Kidney (tissue), 14 donors: Measurements from ENCODE around the gene GNGT2. TPM values are rescaled to one million over a fixed set of nuclear protein-coding genes. Genes with fewer than 3 reads are reported as not detected.

ENCODE experiments used
- DNase-seq, 5 donors: peaks; one replicate each; pipeline ENCODE4 v3.0.0-alpha.2; 2013 to 2020
- FAIRE-seq: peaks from 2 replicates; lab custom pipeline; 2012; peaks lifted over from hg19 to GRCh38; lab: Jason Lieb, UNC
- H3K27ac ChIP-seq, 2 donors: one replicate each; pipeline ENCODE4 v1.7.0; 2013; ENCODE audit warnings: low read depth in 2 of 2, low read length in 2 of 2, inconsistent platforms in 1 of 2
- H3K27me3 ChIP-seq: one replicate; pipeline ENCODE4 v1.7.1; 2013; ENCODE audit warnings: low read length, inconsistent platforms; ENCODE audit not compliant: control insufficient read depth, insufficient read depth
- H3K36me3 ChIP-seq, 3 donors: one replicate each; pipeline versions ENCODE4 v1.7.0 to v1.7.1; 2013; ENCODE audit warnings: low read length in 3 of 3, control low read depth in 1 of 3, inconsistent platforms in 1 of 3; ENCODE audit not compliant: insufficient read depth in 3 of 3, control insufficient read depth in 2 of 3
- H3K4me1 ChIP-seq, 3 donors: one replicate each; pipeline versions ENCODE4 v1.7.0 to v1.7.1; 2013; ENCODE audit warnings: low read length in 3 of 3, inconsistent platforms in 1 of 3, low read depth in 1 of 3; ENCODE audit not compliant: control insufficient read depth in 2 of 3, insufficient read depth in 2 of 3
- H3K4me3 ChIP-seq, 3 donors: one replicate each; pipeline versions ENCODE4 v1.7.0 to v1.8.1; 2013; ENCODE audit warnings: low read length in 3 of 3, control low read depth in 1 of 3, inconsistent platforms in 1 of 3
- H3K9ac ChIP-seq, 3 donors: one replicate each; pipeline versions ENCODE4 v1.7.0 to v1.7.1; 2013; ENCODE audit warnings: low read length in 3 of 3, control low read depth in 1 of 3, inconsistent platforms in 1 of 3
- H3K9me3 ChIP-seq, 3 donors: one replicate each; pipeline versions ENCODE4 v1.7.0 to v1.7.1; 2013; ENCODE audit warnings: low read length in 3 of 3, control low read depth in 1 of 3, inconsistent platforms in 1 of 3; ENCODE audit not compliant: control insufficient read depth in 2 of 3, insufficient read depth in 1 of 3
- intact Hi-C: fragments of 100-400 bp; cut with DNase I; formaldehyde crosslinking; loops from one replicate; pipeline ENCODE4 v1.11.1; 2022
- polyA plus RNA-seq: library from polyadenylated mRNA; stranded (reverse); fragments of 350-450 nt; fragmentation: Illumina TruSeq; extraction: RNeasy Lipid Tissue Mini Kit (QIAGEN cat#74804); gene quantifications from one replicate; pipeline ENCODE4 v1.2.3, GENCODE V29; 2014; ENCODE audit warnings: low read depth, low replicate concordance; ENCODE audit not compliant: insufficient read depth
- total RNA-seq: library from RNA; stranded (reverse); fragmentation: NEBNext Ultra II Directional; extraction: Animal tissue kit (Norgen Biotek cat#: 25700); gene quantifications from one replicate; pipeline ENCODE4 v1.2.1, GENCODE V29; 2021
- TF ChIP-seq, protein P1 (sequence below): IDR thresholded peaks from 3 replicates; pipeline ENCODE4 v1.5.1; 2012; ENCODE audit warnings: mild to moderate bottlenecking, moderate library complexity, borderline replicate concordance; ENCODE audit not compliant: insufficient read depth; ENCODE audit errors: extremely low read depth
- donor health status: control.
- donor health status: control.
- donor health status: control.
- donor health status: control.
- donor health status: control.
- donor health status: DM: yes; HTN: yes; CAD: no.
- donor health status: Normal renal cell carcinoma (clear cell type).

GNGT2 gene
- total and polyA plus RNA-seq, 2 donors from 2014 or later: 4.7 to 8.3 TPM

DNA sequence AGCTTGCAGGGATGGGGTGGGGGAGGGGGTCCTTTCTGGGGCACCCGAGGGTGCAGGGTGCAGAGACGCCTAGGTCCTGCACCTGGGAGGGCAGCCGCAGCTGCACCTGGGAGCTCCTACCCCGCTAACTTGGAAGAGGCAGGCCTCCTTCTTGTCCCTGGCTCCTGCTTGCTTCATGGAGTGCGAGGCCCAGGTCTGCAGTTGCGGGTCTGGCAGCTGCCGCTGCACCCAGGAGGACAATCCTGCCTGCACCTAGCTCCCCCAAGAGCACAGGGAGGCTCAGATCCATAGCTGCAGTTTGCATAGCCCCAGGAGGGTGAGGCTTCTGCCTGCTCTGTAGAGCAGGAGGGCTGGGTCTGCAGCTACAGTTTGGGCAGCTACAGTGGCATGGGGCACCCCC, 26.6 kb downstream of the GNGT2 start:
- no peaks in the 10 kb centered on the region for H3K36me3 ChIP-seq
- H3K4me3 ChIP-seq: no peak overlapping the region
- no peak for DNase-seq
- FAIRE-seq: no peak
- no peaks in the 10 kb centered on the region for H3K27me3 ChIP-seq
- intact Hi-C loops: loop anchor here (5.0 kb wide), 1 partner anchor 44 kb away; no protein-coding TSS in a partner anchor
- H3K4me1 ChIP-seq: no peaks in the 10 kb centered on the region
- no peak overlapping the region for H3K27ac ChIP-seq
- no peaks in the 10 kb centered on the region for H3K9me3 ChIP-seq
- no peak overlapping the region for H3K9ac ChIP-seq
- TF ChIP-seq, protein P1, sequence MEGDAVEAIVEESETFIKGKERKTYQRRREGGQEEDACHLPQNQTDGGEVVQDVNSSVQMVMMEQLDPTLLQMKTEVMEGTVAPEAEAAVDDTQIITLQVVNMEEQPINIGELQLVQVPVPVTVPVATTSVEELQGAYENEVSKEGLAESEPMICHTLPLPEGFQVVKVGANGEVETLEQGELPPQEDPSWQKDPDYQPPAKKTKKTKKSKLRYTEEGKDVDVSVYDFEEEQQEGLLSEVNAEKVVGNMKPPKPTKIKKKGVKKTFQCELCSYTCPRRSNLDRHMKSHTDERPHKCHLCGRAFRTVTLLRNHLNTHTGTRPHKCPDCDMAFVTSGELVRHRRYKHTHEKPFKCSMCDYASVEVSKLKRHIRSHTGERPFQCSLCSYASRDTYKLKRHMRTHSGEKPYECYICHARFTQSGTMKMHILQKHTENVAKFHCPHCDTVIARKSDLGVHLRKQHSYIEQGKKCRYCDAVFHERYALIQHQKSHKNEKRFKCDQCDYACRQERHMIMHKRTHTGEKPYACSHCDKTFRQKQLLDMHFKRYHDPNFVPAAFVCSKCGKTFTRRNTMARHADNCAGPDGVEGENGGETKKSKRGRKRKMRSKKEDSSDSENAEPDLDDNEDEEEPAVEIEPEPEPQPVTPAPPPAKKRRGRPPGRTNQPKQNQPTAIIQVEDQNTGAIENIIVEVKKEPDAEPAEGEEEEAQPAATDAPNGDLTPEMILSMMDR: no peak

DNA sequence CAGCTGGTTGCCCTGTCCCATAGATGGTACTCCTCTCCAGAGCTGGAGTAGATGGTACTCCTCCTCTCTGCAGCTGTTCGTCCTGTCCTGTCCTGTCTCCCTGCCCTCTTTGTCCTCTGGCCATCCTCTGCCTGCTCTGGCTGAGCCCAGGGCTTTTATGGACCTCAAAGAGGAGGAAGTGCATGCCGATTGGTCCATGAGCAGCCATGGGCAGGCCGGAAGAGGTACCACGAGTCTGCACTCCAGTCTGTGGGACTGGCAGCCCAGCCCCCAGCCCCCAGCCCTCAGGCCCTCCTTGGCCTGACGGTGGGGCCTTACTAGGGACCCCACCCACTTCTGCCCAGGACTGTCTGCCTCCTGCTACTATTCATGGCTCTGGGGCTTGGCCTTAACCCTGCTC, 27.0 kb downstream of the GNGT2 start:
- H3K4me1 ChIP-seq: no peaks in the 10 kb centered on the region
- no peaks in the 10 kb centered on the region for H3K36me3 ChIP-seq
- no peaks in the 10 kb centered on the region for H3K27me3 ChIP-seq
- TF ChIP-seq, protein P1: no peak
- no peak for FAIRE-seq
- no peak overlapping the region for H3K9ac ChIP-seq
- DNase-seq: no peak
- intact Hi-C loops: loop anchor here (5.0 kb wide), 1 partner anchor 44 kb away; no protein-coding TSS in a partner anchor
- H3K9me3 ChIP-seq: no peaks in the 10 kb centered on the region
- no peak overlapping the region for H3K27ac ChIP-seq
- H3K4me3 ChIP-seq: no peak overlapping the region

DNA sequence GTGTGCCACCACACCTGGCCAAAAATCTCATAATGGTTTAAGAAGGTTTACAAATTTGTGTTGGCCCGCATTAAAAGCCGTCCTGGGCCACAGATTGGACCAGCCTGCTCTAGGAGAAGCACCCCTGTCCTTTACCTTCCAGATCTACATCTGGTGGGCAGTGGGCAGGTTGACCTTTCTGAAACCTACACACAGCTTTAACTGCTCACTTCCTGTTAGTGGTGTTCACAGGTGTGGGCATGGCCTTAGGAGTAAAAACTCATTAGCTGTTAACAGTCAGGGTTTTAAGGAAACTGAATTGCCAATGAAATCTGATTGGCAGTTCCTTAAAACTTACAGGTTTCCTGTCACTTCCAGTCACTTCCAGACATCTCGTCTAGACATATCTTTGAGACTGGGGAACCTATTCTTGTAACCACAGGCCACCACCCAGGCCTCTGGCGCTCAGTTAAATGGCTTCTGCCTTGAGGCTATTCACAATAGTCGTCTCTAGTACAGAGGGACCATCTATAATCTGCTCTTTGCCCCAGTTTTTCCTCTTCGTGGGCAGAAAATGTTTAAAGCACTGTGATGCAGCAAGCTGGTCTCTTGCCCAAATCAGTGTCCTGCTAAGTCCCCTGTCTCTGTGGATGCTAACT, 29.3 kb downstream of the GNGT2 start:
- DNase-seq (no peak), FAIRE-seq (no peak)
- TF ChIP-seq, protein P1: no peak
- intact Hi-C loops: loop anchor here (5.0 kb wide), 1 partner anchor 46 kb away; no protein-coding TSS in a partner anchor
- H3K9me3 ChIP-seq: peaks cover 0 to 7% (median 2%) of the 10 kb centered on the region in 3 donors
- no peak overlapping the region for H3K4me3 ChIP-seq
- H3K27me3 ChIP-seq: no peaks in the 10 kb centered on the region
- H3K4me1 ChIP-seq: no peaks in the 10 kb centered on the region
- H3K36me3 ChIP-seq: no peaks in the 10 kb centered on the region
- no peak overlapping the region for H3K27ac ChIP-seq
- no peak overlapping the region for H3K9ac ChIP-seq
